HepG2 (cell line): Measurements from ENCODE around the gene TMEM79. TPM values are rescaled to one million over a fixed set of nuclear protein-coding genes. Genes with fewer than 3 reads are reported as not detected.

Experiments
- ATAC-seq: fragments of 200-7000 bp; cut with Tn5 transposase; 3 replicates; pipeline ENCODE4 v1.9.1; 2020; ENCODE audit warnings: mild to moderate bottlenecking, moderate library complexity
- BruUV-seq: library from RNA; stranded (reverse); fragments of 400-500 nt; replicated peaks from 2 replicates; lab custom pipeline; 2021; lab: Mats Ljungman, UMichigan
- CTCF ChIA-PET: fragments of 300-600 bp; formaldehyde crosslinking; extraction: SDS; loops from one replicate; lab custom pipeline; 2021; ENCODE audit warnings: low total read pairs, inconsistent platforms, low intra/inter-chr PET ratio; lab: Yijun Ruan, JAX
- POLR2A ChIA-PET: fragments of 350-600 bp; sonication (Branson Sonifier 250); formaldehyde crosslinking; loops from one replicate; lab custom pipeline; 2020; ENCODE audit warnings: antibody characterized with exemption, inconsistent platforms; lab: Yijun Ruan, JAX
- DNase-seq: peaks from one replicate; pipeline ENCODE4 v3.0.0-alpha.2; 2015; ENCODE audit warnings: low spot score
- FAIRE-seq: peaks from 3 replicates; lab custom pipeline; 2011; peaks lifted over from hg19 to GRCh38; lab: Jason Lieb, UNC
- H2AFZ ChIP-seq: one replicate; pipeline ENCODE4 v1.6.1; 2011; ENCODE audit warnings: low read length, inconsistent platforms
- H3K27ac ChIP-seq: fragments of 300-600 bp; 3 replicates; pipeline ENCODE4 v1.8.0; 2011; ENCODE audit warnings: mixed run types, mild to moderate bottlenecking, mixed read lengths, low read length, inconsistent platforms; ENCODE audit not compliant: insufficient read depth; ENCODE audit errors: extremely low read length
- H3K27me3 ChIP-seq, 2 experiments: fragments of 200-600 bp in 1 of 2; 2 replicates in 1 of 2; 3 replicates in 1 of 2; pipeline versions ENCODE4 v1.6.0 to v1.8.0; 2011; ENCODE audit warnings: low read length in 2 of 2, mild to moderate bottlenecking in 2 of 2, moderate library complexity in 2 of 2, inconsistent platforms in 1 of 2; ENCODE audit not compliant: insufficient read depth in 2 of 2, control insufficient read depth in 1 of 2
- H3K36me3 ChIP-seq, 2 experiments: fragments of 200-600 bp in 1 of 2; replicated peaks in 1 of 2; 2 replicates in 1 of 2; 3 replicates in 1 of 2; pipeline versions ENCODE4 v1.5.1 to v1.8.0; 2011; ENCODE audit warnings: low read length in 2 of 2, inconsistent platforms in 1 of 2; ENCODE audit not compliant: insufficient read depth in 2 of 2, control insufficient read depth in 1 of 2
- H3K4me1 ChIP-seq: 2 replicates; pipeline ENCODE4 v1.5.1; 2012; ENCODE audit warnings: low read length, inconsistent platforms; ENCODE audit not compliant: insufficient read depth
- H3K4me2 ChIP-seq: 2 replicates; pipeline ENCODE4 v1.6.0; 2011; ENCODE audit warnings: low read depth, low read length, inconsistent platforms
- H3K4me3 ChIP-seq, 3 experiments: fragments of 200-600 bp in 1 of 3; sonication (generic), shearing (Covaris generic) in 1 of 3; replicated peaks in 1 of 3; 2 replicates each; pipeline ENCODE4 v1.5.1; 2011 to 2016; ENCODE audit warnings: low read length in 3 of 3, inconsistent platforms in 2 of 3, low read depth in 2 of 3, mild to moderate bottlenecking in 2 of 3, control low read depth in 1 of 3, mixed read lengths in 1 of 3; ENCODE audit not compliant: insufficient read depth in 1 of 3
- H3K79me2 ChIP-seq: one replicate; pipeline ENCODE4 v1.6.1; 2011; ENCODE audit warnings: low read length, inconsistent platforms; ENCODE audit not compliant: insufficient read depth
- H3K9ac ChIP-seq: 2 replicates; pipeline ENCODE4 v1.6.0; 2011; ENCODE audit warnings: mild to moderate bottlenecking, low read depth, low read length, inconsistent platforms; ENCODE audit not compliant: insufficient read depth
- H3K9me3 ChIP-seq: 2 replicates; pipeline ENCODE4 v1.5.1; 2012; ENCODE audit warnings: mild to moderate bottlenecking, low read length
- H4K20me1 ChIP-seq: 2 replicates; pipeline ENCODE4 v1.6.0; 2011; ENCODE audit warnings: inconsistent platforms, mild to moderate bottlenecking, low read length, moderate library complexity; ENCODE audit not compliant: insufficient read depth
- ATF7-NPFF ChIP-seq: sonication (generic); formaldehyde crosslinking; IDR thresholded peaks from 2 replicates; pipeline ENCODE4 v1.8.1; 2023; ENCODE audit warnings: mild to moderate bottlenecking, low read depth, missing genetic modification reagents, moderate library complexity
- CAMTA2 ChIP-seq: sonication (generic); formaldehyde crosslinking; IDR thresholded peaks from 2 replicates; pipeline ENCODE4 v1.4.0; 2020; ENCODE audit warnings: mild to moderate bottlenecking, missing genetic modification reagents, borderline replicate concordance
- CREM ChIP-seq, 2 experiments: sonication (generic) in 1 of 2; formaldehyde crosslinking in 1 of 2; IDR thresholded peaks; 2 replicates each; pipeline versions ENCODE4 v1.4.0 to v1.6.1; 2016 to 2020; ENCODE audit warnings: antibody characterized with exemption in 1 of 2, mild to moderate bottlenecking in 1 of 2, missing genetic modification reagents in 1 of 2
- DNMT3B ChIP-seq: conservative IDR thresholded peaks from 2 replicates; pipeline ENCODE4 v1.6.1; 2016; ENCODE audit warnings: missing biosample characterization, control low read depth
- EED ChIP-seq: sonication (generic); formaldehyde crosslinking; IDR thresholded peaks from 2 replicates; pipeline ENCODE4 v1.5.0; 2020; ENCODE audit warnings: mild to moderate bottlenecking, missing genetic modification reagents
- FOXA3 ChIP-seq: IDR thresholded peaks from 2 replicates; pipeline ENCODE4 v1.6.1; 2016; ENCODE audit warnings: missing genetic modification reagents, missing compliant biosample characterization
- GATAD1 ChIP-seq: IDR thresholded peaks from 2 replicates; pipeline ENCODE4 v1.6.1; 2016; ENCODE audit warnings: missing genetic modification reagents, missing compliant biosample characterization
- JUND ChIP-seq: sonication (generic); formaldehyde crosslinking; IDR thresholded peaks from 2 replicates; pipeline ENCODE4 v1.8.0; 2022; ENCODE audit warnings: mild to moderate bottlenecking, missing genetic modification reagents
- MAFG ChIP-seq: sonication (generic); formaldehyde crosslinking; IDR thresholded peaks from 2 replicates; pipeline ENCODE4 v1.5.1; 2020; ENCODE audit warnings: mild to moderate bottlenecking, missing genetic modification reagents
- MAZ ChIP-seq, 2 experiments: sonication (generic) in 1 of 2; formaldehyde crosslinking in 1 of 2; IDR thresholded peaks; 2 replicates each; pipeline versions ENCODE4 v1.5.0 to v1.6.1; 2012 to 2020; ENCODE audit warnings: low read depth in 2 of 2, mild to moderate bottlenecking in 2 of 2, borderline replicate concordance in 1 of 2, improper control_type of control experiment in 1 of 2, low read length in 1 of 2, missing genetic modification reagents in 1 of 2, moderate library complexity in 1 of 2
- SALL2 ChIP-seq: sonication (generic); formaldehyde crosslinking; IDR thresholded peaks from 2 replicates; pipeline ENCODE4 v1.8.1; 2023; ENCODE audit warnings: mild to moderate bottlenecking, missing genetic modification reagents, inconsistent platforms
- SOX5 ChIP-seq: IDR thresholded peaks from 2 replicates; pipeline ENCODE4 v1.6.1; 2016; ENCODE audit warnings: borderline replicate concordance
- ZNF207 ChIP-seq: fragments of 450-650 bp; IDR thresholded peaks from 2 replicates; pipeline ENCODE4 v1.6.1; 2016; ENCODE audit warnings: antibody characterized with exemption, borderline replicate concordance
- ZNF350 ChIP-seq: sonication (generic); formaldehyde crosslinking; IDR thresholded peaks from 2 replicates; pipeline ENCODE4 v1.4.0; 2020; ENCODE audit warnings: mild to moderate bottlenecking, low read depth, missing genetic modification reagents, borderline replicate concordance
- ZNF572 ChIP-seq: sonication (generic); formaldehyde crosslinking; IDR thresholded peaks from 2 replicates; pipeline ENCODE4 v1.5.1; 2020; ENCODE audit warnings: mild to moderate bottlenecking, missing genetic modification reagents
- WGBS: methylation state at CpG from one replicate; pipeline ENCODE4 v1.1.6; 2017; ENCODE audit warnings: low lambda C conversion rate; 5-methylcytosine and 5-hydroxymethylcytosine counted together
- in situ Hi-C: cut with HindIII; loops from 2 replicates; pipeline ENCODE4 v1.10.0; 2017; ENCODE audit warnings: low pct_unique_long_range_greater_than_20kb; ENCODE audit not compliant: extremely low pct_ligation_motif_present
- intact Hi-C: fragments of 100-400 bp; cut with micrococcal nuclease; formaldehyde crosslinking; loops from one replicate; pipeline ENCODE4 v1.10.0; 2022; ENCODE audit not compliant: unreplicated experiment
- polyA plus RNA-seq, 8 experiments: library from polyadenylated mRNA; depleted of rRNA in 3 of 8; stranded (reverse) in 7 of 8; unstranded in 1 of 8; fragments of >200 nt; fragmentation: Illumina TruSeq in 4 of 8; extraction: Trizol in 4 of 8; gene quantifications; 2 replicates each; pipeline versions ENCODE4 v1.2.1 to v1.2.3, GENCODE V29; 2011 to 2016; ENCODE audit warnings: low read depth in 4 of 8, missing spikeins in 1 of 8, mixed read lengths in 1 of 8; ENCODE audit not compliant: insufficient read depth in 1 of 8
- total RNA-seq, 5 experiments: library from RNA; depleted of rRNA; stranded (reverse); fragments of >200 nt; fragmentation: Illumina TruSeq; extraction: Trizol; gene quantifications; 2 replicates each; pipeline ENCODE4 v1.2.3, GENCODE V29; 2016; ENCODE audit warnings: low read depth in 1 of 5
- TF ChIP-seq, protein P1 (sequence below): sonication (generic); formaldehyde crosslinking; IDR thresholded peaks from 2 replicates; pipeline ENCODE4 v1.8.1; 2022; ENCODE audit warnings: mild to moderate bottlenecking, missing genetic modification reagents
- TF ChIP-seq, protein P2 (sequence below): sonication (generic); formaldehyde crosslinking; IDR thresholded peaks from 2 replicates; pipeline ENCODE4 v1.9.0; 2021; ENCODE audit warnings: mild to moderate bottlenecking, missing genetic modification reagents

Gene TMEM79
- total and polyA plus RNA-seq, 2 of the 13 experiments (the other 11 are each of a cell fraction or from before 2014, with no cell fraction given) = 1.2 to 1.9 TPM

DNA sequence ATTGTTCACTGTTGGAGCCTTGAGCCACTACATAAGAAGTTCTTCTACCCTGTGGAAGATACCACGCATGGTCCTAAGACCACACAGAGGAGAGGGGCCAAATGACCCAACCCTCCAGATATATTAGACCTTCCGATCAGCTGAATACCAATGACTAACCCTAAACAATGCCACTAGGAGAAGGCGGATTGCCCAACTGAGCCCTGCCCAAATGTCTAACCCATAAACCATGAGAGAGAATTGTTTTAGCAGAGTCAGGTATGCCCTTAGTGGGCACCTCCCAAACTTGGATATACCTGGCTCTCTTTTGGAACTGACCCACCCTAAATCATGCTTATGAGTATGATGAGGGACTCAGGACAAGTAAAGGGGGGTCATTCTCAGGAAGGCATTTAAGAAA is 13.8 kb upstream of the TMEM79 start:
- H3K4me3 ChIP-seq = no peak overlapping the region
- intact Hi-C loops = no loop called here
- no peak overlapping the region for H2AFZ ChIP-seq
- H3K79me2 ChIP-seq = no peaks in the 10 kb centered on the region
- H3K9me3 ChIP-seq = no peaks in the 10 kb centered on the region
- DNase-seq (no peak), FAIRE-seq (no peak), ATAC-seq (no peak)
- H3K4me2 ChIP-seq = no peak overlapping the region
- WGBS = 100% methylated on average over 3 of the region's 3 CpGs
- H3K4me1 ChIP-seq = no peaks in the 10 kb centered on the region
- no peak overlapping the region for H3K9ac ChIP-seq
- no TSS peak for BruUV-seq
- peaks cover 49 to 82% of the 10 kb centered on the region in 2 experiments for H3K36me3 ChIP-seq
- ChIA-PET CTCF (no interaction called here), POLR2A (interaction anchor here (3.1 kb wide), 1 partner anchor 12 kb away, joined by 18 read pairs; the partner anchor contains the start of gene SMG5)
- TF ChIP-seq ZNF207 (no peak), GATAD1 (CRISPR knock-in tag) (no peak), ZNF350 (CRISPR knock-in tag) (no peak), MAFG (CRISPR knock-in tag) (no peak), ZNF572 (CRISPR knock-in tag) (no peak), CREM (IDR thresholded peaks at IDR 0.05) (no peak), CREM (CRISPR knock-in tag; IDR thresholded peaks at IDR 0.05) (no peak), SOX5 (CRISPR knock-in tag) (no peak), SALL2 (CRISPR knock-in tag) (no peak), DNMT3B (CRISPR knock-in tag) (no peak), MAZ (IDR thresholded peaks at IDR 0.05; ENCODE audit: borderline replicate concordance, low read depth, low read length) (no peak), MAZ (CRISPR knock-in tag; IDR thresholded peaks at IDR 0.05; ENCODE audit: low read depth) (no peak), CAMTA2 (CRISPR knock-in tag) (no peak), ATF7-NPFF (no peak), JUND (CRISPR knock-in tag) (no peak), FOXA3 (no peak), EED (CRISPR knock-in tag) (no peak)
- TF ChIP-seq, protein P1, sequence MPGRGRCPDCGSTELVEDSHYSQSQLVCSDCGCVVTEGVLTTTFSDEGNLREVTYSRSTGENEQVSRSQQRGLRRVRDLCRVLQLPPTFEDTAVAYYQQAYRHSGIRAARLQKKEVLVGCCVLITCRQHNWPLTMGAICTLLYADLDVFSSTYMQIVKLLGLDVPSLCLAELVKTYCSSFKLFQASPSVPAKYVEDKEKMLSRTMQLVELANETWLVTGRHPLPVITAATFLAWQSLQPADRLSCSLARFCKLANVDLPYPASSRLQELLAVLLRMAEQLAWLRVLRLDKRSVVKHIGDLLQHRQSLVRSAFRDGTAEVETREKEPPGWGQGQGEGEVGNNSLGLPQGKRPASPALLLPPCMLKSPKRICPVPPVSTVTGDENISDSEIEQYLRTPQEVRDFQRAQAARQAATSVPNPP = no peak
- TF ChIP-seq, protein P2, sequence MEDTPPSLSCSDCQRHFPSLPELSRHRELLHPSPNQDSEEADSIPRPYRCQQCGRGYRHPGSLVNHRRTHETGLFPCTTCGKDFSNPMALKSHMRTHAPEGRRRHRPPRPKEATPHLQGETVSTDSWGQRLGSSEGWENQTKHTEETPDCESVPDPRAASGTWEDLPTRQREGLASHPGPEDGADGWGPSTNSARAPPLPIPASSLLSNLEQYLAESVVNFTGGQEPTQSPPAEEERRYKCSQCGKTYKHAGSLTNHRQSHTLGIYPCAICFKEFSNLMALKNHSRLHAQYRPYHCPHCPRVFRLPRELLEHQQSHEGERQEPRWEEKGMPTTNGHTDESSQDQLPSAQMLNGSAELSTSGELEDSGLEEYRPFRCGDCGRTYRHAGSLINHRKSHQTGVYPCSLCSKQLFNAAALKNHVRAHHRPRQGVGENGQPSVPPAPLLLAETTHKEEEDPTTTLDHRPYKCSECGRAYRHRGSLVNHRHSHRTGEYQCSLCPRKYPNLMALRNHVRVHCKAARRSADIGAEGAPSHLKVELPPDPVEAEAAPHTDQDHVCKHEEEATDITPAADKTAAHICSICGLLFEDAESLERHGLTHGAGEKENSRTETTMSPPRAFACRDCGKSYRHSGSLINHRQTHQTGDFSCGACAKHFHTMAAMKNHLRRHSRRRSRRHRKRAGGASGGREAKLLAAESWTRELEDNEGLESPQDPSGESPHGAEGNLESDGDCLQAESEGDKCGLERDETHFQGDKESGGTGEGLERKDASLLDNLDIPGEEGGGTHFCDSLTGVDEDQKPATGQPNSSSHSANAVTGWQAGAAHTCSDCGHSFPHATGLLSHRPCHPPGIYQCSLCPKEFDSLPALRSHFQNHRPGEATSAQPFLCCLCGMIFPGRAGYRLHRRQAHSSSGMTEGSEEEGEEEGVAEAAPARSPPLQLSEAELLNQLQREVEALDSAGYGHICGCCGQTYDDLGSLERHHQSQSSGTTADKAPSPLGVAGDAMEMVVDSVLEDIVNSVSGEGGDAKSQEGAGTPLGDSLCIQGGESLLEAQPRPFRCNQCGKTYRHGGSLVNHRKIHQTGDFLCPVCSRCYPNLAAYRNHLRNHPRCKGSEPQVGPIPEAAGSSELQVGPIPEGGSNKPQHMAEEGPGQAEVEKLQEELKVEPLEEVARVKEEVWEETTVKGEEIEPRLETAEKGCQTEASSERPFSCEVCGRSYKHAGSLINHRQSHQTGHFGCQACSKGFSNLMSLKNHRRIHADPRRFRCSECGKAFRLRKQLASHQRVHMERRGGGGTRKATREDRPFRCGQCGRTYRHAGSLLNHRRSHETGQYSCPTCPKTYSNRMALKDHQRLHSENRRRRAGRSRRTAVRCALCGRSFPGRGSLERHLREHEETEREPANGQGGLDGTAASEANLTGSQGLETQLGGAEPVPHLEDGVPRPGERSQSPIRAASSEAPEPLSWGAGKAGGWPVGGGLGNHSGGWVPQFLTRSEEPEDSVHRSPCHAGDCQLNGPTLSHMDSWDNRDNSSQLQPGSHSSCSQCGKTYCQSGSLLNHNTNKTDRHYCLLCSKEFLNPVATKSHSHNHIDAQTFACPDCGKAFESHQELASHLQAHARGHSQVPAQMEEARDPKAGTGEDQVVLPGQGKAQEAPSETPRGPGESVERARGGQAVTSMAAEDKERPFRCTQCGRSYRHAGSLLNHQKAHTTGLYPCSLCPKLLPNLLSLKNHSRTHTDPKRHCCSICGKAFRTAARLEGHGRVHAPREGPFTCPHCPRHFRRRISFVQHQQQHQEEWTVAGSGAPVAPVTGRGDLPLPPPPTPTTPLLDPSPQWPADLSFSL (CRISPR knock-in tag) = no peak
- no peaks in the 10 kb centered on the region for H4K20me1 ChIP-seq
- no peak overlapping the region for H3K27ac ChIP-seq
- in situ Hi-C loops = no loop called here
- no peaks in the 10 kb centered on the region for H3K27me3 ChIP-seq
